Heart left ventricle (tissue), 16 donors: ENCODE results near the gene CD86. TPM values are rescaled to one million over a fixed set of nuclear protein-coding genes. Genes with fewer than 3 reads are reported as not detected.

Experiments
- ATAC-seq, 4 donors: fragments of 200-7000 bp; cut with Tn5 transposase; one replicate each; pipeline ENCODE4 v1.9.1; 2020 to 2022; ENCODE audit warnings: moderate library complexity in 4 of 4, mild to moderate bottlenecking in 3 of 4, moderate number of reproducible peaks in 1 of 4
- DNase-seq, 5 donors: peaks; one replicate each; pipeline ENCODE4 v3.0.0-alpha.2; 2020
- H3K27ac ChIP-seq, 12 donors: fragments of 200-600 bp; sonication (generic) in 4 of 12; one replicate each; pipeline versions ENCODE4 v1.5.0 to v1.8.0; 2016 to 2022; ENCODE audit warnings: mild to moderate bottlenecking in 2 of 12
- H3K27me3 ChIP-seq, 9 donors: fragments of 200-600 bp; sonication (generic) in 2 of 9; one replicate each; pipeline versions ENCODE4 v1.5.1 to v1.8.0; 2016 to 2022; ENCODE audit warnings: mild to moderate bottlenecking in 3 of 9
- H3K36me3 ChIP-seq, 9 donors: fragments of 200-600 bp; sonication (generic) in 2 of 9; one replicate each; pipeline versions ENCODE4 v1.5.0 to v1.8.0; 2018 to 2022; ENCODE audit warnings: mild to moderate bottlenecking in 2 of 9
- H3K4me1 ChIP-seq, 12 donors: fragments of 200-600 bp; sonication (generic) in 4 of 12; one replicate each; pipeline versions ENCODE4 v1.5.0 to v1.8.0; 2016 to 2022; ENCODE audit warnings: mild to moderate bottlenecking in 3 of 12
- H3K4me3 ChIP-seq, 12 donors: fragments of 200-600 bp; sonication (generic) in 4 of 12; one replicate each; pipeline versions ENCODE4 v1.5.0 to v1.8.0; 2017 to 2022; ENCODE audit warnings: mild to moderate bottlenecking in 9 of 12, moderate library complexity in 4 of 12
- H3K9me3 ChIP-seq, 12 donors: fragments of 200-600 bp; sonication (generic) in 4 of 12; one replicate each; pipeline versions ENCODE4 v1.5.0 to v1.8.0; 2016 to 2022; ENCODE audit warnings: mild to moderate bottlenecking in 1 of 12
- POLR2A ChIP-seq, 2 donors: fragments of 450-650 bp; IDR thresholded peaks; one replicate each; pipeline ENCODE4 v1.6.1; 2017; ENCODE audit warnings: antibody characterized with exemption in 2 of 2, mild to moderate bottlenecking in 2 of 2, moderate library complexity in 2 of 2
- WGBS, 4 donors: extraction: QIAGEN DNeasy Blood & Tissue Kit in 2 of 4; methylation state at CpG; one replicate each; pipeline versions ENCODE4 v1.1.5 to v1.1.7; 2013 to 2018; 5-methylcytosine and 5-hydroxymethylcytosine counted together
- intact Hi-C, 10 donors: fragments of 100-400 bp; cut with DNase I; formaldehyde crosslinking; loops; one replicate each; pipeline versions ENCODE4 v1.11.1 to v1.14.2; 2022
- polyA plus RNA-seq, 2 donors: library from polyadenylated mRNA; stranded (reverse); fragments of 200-250 nt; gene quantifications; one replicate each; pipeline ENCODE4 v1.2.3, GENCODE V29; 2013
- total RNA-seq, 9 donors: library from RNA; depleted of rRNA in 2 of 9; stranded (reverse); fragments of >200 nt in 2 of 9; fragmentation: NEBNext Ultra II Directional in 3 of 9; extraction: Animal tissue kit (Norgen Biotek cat#: 25700) in 3 of 9; gene quantifications; one replicate each; pipeline versions ENCODE4 v1.1.0 to v1.2.4, GENCODE V29; 2016 to 2023
- TF ChIP-seq, protein P1 (sequence below), 12 donors: fragments of 200-600 bp; sonication (generic) in 4 of 12; IDR thresholded peaks; one replicate each; pipeline versions ENCODE4 v1.5.0 to v1.8.0; 2018 to 2022; ENCODE audit warnings: antibody characterized with exemption in 12 of 12, mild to moderate bottlenecking in 5 of 12
- donor health status: ischemic (EF 13 %, LVEDD 7.1; RV severe dilation, severe dysfunction).
- donor health status: healthy with polysubstance abuse.
- donor health status: DM: no; HTN: yes; CAD: no.
- donor health status: DM: no; HTN: no; CAD: no.
- donor health status: ischemic (EF 25% LVEDD 6.9; RV normal size, moderate dysfunction).
- donor health status: ischemic (EF 25% LVEDD 5.7; RV mildly dilated, moderate dysfunction).
- donor health status: healthy.
- donor health status: DM: yes; HTN: yes; CAD: no.
- donor health status: ischemic (EF 35%, LVEDD 5.7; RV mildly dilated, moderate dysfunction).
- donor health status: nonischemic (EF 11% LVEDD 7.7; RV severe dilation, severe dysfunction).
- donor health status: DM: yes; HTN: yes; CAD: no.
- donor health status: PGD.
- donor health status: ischemic (EF 29% LVEDD 5.4; RV normal size, mild dysfunction).
- donor health status: nonischemic (EF 23%, LVEDD 6.1; RV moderate dilation, normal function).

Gene CD86
- total and polyA plus RNA-seq, 11 donors: 0.38 to 30.0 (median 1.6) TPM

DNA sequence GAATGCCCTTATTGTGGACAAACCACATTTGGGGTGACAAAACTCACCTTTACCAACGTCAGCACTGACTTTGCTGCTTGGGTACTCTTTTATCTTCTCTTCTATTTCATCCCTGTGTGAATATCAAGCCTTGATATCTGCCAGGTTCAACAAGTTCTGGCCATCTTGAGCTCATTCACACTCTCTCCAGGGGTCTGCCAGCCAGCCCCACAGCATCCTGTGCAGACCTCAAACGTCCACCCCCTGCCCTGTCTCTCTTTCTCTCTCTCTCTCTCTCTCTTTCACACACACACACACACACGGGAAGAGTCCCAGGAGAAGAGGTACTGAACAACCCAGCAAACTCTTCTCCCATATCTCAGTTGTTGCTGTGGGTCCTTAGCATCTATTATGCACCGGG is 43.8 kb upstream of the CD86 start:
- TF ChIP-seq, protein P1, sequence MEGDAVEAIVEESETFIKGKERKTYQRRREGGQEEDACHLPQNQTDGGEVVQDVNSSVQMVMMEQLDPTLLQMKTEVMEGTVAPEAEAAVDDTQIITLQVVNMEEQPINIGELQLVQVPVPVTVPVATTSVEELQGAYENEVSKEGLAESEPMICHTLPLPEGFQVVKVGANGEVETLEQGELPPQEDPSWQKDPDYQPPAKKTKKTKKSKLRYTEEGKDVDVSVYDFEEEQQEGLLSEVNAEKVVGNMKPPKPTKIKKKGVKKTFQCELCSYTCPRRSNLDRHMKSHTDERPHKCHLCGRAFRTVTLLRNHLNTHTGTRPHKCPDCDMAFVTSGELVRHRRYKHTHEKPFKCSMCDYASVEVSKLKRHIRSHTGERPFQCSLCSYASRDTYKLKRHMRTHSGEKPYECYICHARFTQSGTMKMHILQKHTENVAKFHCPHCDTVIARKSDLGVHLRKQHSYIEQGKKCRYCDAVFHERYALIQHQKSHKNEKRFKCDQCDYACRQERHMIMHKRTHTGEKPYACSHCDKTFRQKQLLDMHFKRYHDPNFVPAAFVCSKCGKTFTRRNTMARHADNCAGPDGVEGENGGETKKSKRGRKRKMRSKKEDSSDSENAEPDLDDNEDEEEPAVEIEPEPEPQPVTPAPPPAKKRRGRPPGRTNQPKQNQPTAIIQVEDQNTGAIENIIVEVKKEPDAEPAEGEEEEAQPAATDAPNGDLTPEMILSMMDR (IDR thresholded peaks at IDR 0.05): no peak
- no peak for TF ChIP-seq POLR2A (IDR thresholded peaks at IDR 0.05)
- Histone ChIP-seq H3K4me3 (no peak overlapping the region), H3K9me3 (no peaks in the 10 kb centered on the region), H3K36me3 (no peaks in the 10 kb centered on the region), H3K27me3 (peaks cover 0 to 5% (median 0%) of the 10 kb centered on the region in 9 donors), H3K27ac (no peak overlapping the region), H3K4me1 (no peaks in the 10 kb centered on the region)
- intact Hi-C loops: no loop called here
- WGBS, 4 donors: 30 to 40% (median 35%) methylated on average over 4 of the region's 4 CpGs
- ATAC-seq (no peak), DNase-seq (no peak)

GRCh38 chr3:122012821-122013220 is 42.3 kb upstream of the CD86 start:
- Histone ChIP-seq H3K27me3 (peaks cover 0 to 8% (median 0%) of the 10 kb centered on the region in 9 donors), H3K27ac (no peak overlapping the region), H3K36me3 (no peaks in the 10 kb centered on the region), H3K9me3 (no peaks in the 10 kb centered on the region), H3K4me1 (no peaks in the 10 kb centered on the region), H3K4me3 (no peak overlapping the region)
- no peak for ATAC-seq
- intact Hi-C loops: no loop called here
- 60 to 83% (median 75%) methylated on average over 1 of the region's 1 CpG for WGBS, 4 donors
- no peak for DNase-seq
- TF ChIP-seq, protein P1 (IDR thresholded peaks at IDR 0.05): no peak
- no peak for TF ChIP-seq POLR2A (IDR thresholded peaks at IDR 0.05)

- 63 to 68% (median 63%) methylated on average over 5 of the region's 5 CpGs for WGBS, 4 donors
Measured at GRCh38 chr3:122013448-122013925, 41.7 kb upstream of the CD86 start.

DNA sequence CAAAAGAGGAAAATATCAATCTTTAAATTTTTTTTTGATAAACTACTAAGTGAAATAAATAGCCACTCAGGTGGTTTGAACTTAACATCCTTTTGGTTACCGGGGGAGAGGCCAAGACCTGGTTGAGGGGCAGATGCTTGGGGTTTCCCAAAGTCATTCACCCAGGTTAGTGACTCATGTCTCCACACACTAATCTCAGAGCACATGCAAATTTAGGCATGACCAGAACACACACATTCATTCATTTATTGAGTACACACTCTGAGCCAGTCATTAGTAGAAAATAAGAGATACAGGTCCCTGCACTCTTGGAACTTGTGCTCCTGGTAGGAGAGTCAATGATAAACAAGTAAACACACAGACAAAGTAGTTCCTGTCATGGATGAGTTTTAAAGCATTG is 40.4 kb upstream of the CD86 start:
- 90 to 96% (median 93%) methylated on average over 1 of the region's 1 CpG for WGBS, 4 donors
- ATAC-seq (no peak), DNase-seq (no peak)
- Histone ChIP-seq H3K9me3 (no peaks in the 10 kb centered on the region), H3K4me3 (no peak overlapping the region), H3K36me3 (no peaks in the 10 kb centered on the region), H3K4me1 (no peaks in the 10 kb centered on the region), H3K27ac (no peak overlapping the region), H3K27me3 (peaks cover 0 to 8% (median 0%) of the 10 kb centered on the region in 9 donors)
- TF ChIP-seq, protein P1 (IDR thresholded peaks at IDR 0.05): no peak
- TF ChIP-seq POLR2A (IDR thresholded peaks at IDR 0.05): no peak
- intact Hi-C loops: no loop called here

More at GRCh38 chr3:122013448-122013925, 41.7 kb upstream of the CD86 start:
- Histone ChIP-seq H3K36me3 (no peaks in the 10 kb centered on the region), H3K27me3 (peaks cover 0 to 8% (median 0%) of the 10 kb centered on the region in 9 donors), H3K9me3 (no peaks in the 10 kb centered on the region), H3K27ac (no peak overlapping the region), H3K4me1 (no peaks in the 10 kb centered on the region), H3K4me3 (no peak overlapping the region)
- no peak for TF ChIP-seq POLR2A (IDR thresholded peaks at IDR 0.05)
- TF ChIP-seq, protein P1 (IDR thresholded peaks at IDR 0.05): no peak
- intact Hi-C loops: no loop called here
- no peak for ATAC-seq
- no peak for DNase-seq
